CD4-positive, alpha-beta T cell treated with Interleukin-15 for 1 hour (primary cell): ENCODE measurements around the gene SPSB2.

Source experiments
- DNase-seq: peaks from one replicate; pipeline ENCODE4 v3.0.0-alpha.2; 2020

The SPSB2 gene

DNA sequence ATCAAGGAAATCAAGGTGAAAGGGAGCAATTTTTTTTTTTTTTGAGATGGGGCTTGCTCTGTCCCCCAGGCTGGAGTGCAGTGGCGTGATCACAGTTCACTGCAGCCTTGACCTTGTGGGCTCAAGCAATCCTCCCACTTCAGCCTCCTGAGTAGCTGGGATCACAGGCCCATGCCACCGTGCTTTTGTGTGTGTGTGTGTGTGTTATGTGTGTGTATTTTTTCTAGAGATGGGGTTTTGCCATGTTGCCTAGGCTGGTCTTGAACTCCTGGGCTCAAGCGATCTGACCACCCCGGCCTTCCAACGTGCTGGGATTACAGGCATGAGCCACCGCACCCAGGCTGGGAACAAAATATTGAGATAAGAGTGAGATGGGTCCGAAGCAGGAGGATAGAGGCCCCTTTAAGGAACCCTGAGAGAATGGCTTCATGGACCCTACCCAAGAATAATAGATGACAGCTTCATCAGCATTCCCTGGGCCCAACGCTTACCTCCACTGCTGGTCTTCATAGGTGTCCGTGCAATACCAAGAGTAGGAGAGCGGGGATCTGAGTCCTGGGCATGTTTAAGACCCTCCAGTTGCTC, 23.0 kb downstream of the SPSB2 start:
- no peak for DNase-seq

DNA sequence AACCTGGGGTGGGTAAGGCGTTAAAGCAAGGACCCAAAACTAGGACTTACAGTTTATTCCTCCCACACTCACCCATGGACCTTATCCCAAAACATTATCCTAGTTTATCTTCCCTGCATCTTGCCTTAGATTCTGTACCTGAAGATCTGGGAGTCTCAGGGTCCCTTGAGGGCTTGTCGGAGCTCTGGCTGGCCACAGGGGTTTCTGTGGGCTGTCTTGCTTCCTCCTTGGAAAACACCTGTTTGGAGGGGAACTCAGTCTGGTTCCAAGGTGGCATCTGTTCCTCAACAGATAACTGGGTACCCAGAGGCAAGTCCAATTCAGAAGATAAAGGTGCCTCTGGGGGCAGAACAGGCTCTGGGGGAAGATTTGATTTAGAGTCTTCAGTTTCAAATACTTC, 23.7 kb downstream of the SPSB2 start:
- no peak for DNase-seq

DNA sequence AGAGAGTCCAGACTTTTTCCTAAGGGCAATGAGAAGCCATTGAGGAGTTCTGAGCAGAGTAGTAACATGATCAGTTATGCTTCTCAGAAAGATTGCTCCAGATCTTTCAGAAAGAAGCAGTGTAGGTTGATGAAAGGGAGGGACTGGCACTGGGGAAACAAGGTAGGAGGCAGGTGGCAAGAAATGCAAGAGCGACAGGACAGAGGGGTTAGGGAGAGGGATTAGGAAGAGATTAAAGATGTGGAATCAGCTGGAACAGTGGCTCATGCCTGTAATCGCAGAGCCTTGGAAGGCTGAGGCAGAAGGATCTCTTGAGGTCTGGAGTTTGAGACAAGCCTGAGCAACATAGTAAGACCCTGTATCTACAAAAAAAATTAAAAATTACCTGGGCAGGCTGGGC, 25.4 kb downstream of the SPSB2 start:
- DNase-seq: no peak

DNA sequence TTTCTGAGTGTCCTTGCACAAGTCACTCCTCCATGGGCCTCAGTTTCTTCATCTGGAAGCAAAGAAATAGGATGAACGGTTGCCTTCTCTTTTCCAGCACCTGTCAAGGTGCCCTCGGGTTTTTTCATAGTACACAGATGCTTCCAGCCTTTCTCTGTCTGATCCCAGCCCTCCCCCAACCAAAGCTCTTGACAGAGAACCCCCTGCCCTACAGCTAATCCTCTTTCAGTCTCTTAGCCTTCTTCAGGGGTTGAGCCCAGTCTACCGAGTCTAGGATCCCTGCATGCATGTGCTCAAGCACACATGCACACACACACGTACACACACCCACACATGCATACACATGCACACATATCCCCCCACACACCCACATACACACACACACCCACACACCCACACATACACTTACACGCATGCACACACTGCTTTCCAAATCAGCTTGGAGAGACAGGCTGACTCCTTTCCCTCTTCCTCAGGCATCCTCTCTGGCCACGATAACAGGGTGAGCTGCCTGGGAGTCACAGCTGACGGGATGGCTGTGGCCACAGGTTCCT, 26.7 kb downstream of the SPSB2 start:
- no peak for DNase-seq

DNA sequence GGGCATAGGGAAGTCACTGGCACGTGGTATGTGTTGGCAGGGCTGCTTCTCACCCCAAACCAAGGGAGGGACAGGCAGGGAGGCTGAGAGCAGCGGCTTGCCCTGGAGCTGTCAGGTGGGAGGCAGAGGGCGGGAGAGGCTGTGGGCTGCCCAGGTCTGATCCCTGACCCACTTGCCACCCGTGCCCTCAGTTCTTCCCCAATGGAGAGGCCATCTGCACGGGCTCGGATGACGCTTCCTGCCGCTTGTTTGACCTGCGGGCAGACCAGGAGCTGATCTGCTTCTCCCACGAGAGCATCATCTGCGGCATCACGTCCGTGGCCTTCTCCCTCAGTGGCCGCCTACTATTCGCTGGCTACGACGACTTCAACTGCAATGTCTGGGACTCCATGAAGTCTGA, 27.7 kb downstream of the SPSB2 start:
- DNase-seq: no peak

DNA sequence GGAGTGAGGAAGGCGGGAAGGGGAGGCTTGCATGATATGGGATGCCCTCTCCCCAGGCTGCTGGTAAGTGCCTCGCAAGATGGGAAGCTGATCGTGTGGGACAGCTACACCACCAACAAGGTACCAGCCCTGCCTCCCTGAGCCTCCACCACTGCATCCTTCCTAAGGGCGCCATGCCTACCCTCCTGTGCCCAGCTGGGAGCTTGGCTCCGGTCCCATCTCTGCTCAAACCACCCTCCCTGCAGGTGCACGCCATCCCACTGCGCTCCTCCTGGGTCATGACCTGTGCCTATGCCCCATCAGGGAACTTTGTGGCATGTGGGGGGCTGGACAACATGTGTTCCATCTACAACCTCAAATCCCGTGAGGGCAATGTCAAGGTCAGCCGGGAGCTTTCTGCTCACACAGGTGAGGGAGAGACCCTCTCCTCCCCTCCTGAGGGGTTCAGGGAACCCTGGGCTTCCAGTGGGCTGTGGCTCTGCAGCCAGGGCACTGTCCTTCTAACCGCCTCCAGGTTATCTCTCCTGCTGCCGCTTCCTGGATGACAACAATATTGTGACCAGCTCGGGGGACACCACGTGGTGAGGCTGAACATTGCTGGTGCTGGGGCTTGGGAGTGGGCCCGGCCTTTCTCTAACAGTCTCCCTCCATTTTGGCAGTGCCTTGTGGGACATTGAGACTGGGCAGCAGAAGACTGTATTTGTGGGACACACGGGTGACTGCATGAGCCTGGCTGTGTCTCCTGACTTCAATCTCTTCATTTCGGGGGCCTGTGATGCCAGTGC, 29.8 kb downstream of the SPSB2 start:
- no peak for DNase-seq

DNA sequence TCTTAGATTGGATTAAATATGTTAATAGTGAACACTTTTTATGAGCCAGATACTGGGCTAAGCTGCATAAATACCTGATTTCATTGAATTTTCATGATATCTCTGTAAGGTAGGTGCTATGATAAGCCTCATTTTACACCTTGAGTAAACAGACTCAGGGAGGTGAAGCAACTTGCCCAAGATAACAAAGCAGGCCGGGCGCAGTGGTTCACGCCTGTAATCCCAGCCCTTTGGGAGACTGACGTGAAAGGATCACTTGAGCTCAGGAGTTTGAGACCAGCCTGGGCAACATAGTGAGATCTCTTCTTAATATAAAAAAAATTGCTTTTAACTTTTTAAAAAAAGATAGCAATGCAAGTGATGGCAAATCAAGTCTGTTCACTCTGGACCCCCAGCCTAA, 31.0 kb downstream of the SPSB2 start:
- no peak for DNase-seq

DNA sequence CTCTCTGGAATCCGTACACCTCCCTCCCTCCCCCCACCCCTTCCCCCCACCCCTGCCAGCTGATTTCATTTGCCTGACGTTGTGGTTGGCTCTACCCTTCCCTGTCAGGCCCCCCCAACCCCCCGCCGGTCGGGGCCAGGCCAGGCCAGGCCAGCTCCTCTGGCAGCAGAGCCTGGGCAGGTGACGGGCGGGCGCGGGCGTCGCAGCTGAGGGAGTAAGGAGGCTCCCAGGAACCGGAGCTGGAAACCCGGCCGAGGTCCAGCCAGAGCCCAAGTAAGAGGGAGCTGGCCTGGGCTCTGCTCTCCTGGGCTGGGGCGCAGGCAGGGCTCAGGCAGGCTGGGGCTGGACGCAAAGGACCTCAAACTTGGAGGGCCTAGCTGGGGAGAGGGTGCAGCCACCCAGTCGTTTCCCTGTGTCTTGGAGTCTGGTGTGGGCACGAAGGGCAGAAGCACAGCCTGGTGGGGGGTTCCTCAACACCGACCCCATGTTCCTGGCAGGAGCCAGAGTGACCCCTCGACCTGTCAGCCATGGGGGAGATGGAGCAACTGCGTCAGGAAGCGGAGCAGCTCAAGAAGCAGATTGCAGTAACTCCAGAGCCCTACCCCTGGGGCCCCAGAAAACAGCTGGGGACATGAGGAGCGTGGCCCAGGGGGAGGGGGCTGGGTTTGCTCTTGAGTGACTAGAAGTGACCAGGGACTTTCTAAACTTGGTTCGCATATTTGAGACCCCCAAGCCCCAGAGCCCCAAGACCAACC, 32.2 kb downstream of the SPSB2 start, which contains the start of gene GNB3:
Gene GNB3, plus strand, starts transcription at position 165 of the 755 bp plus-strand sequence. Its CDS starts 363 bp downstream, at position 528.
- no peak for DNase-seq

DNA sequence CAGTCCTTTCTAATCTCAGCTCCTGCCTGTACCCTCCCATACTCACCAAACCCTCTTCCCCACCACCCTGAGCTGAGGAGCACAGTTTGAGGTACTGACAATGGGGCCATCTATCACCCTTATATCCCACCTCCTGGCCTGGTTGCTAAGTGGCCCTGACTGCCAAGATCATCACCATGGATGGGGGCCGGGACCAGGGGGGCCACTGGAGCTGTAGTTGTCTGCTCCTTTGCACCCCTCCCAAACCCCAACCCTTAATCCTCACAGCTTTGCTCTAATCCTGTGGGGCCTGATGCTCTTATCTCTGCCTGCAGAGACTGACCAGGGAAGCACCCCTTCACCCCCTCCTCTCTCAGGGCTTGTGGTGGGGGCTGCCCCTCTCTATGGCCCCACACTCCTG, 32.8 kb downstream of the SPSB2 start:
- no peak for DNase-seq

DNA sequence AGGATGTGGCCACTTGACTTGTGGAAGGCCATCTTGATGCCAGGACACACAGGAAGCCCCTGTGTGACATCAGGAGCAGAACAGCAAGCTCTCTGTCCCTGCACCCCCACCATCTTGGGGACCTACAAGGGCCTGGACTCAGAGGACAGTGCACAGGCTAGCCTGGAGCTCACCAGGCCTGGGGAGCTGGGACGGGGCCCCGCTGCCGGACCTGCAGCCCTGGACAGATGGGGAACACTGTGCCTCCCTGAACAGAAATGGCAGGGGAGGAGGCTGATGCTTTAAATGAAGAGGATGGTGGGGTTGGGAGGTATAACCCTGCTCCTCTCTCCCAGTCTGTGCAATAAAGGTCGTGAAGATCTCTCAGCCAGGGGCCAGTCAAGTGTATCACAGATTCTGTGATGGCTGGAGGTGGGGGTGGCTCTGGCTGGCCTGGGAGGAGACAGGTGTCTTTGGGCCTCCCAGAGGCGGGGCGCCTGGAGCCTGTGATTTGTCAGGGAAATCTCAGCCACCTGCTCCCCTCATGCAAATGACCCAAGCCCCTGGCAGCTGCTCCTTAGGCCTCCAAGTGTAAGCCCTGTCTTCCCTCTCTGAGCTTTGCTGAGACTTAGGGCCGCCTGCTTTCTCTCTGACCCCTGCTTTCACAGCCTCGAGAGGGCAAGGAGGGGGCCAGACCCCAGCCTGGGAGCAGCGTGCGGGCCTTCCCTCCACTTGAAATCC, 33.5 kb downstream of the SPSB2 start:
- DNase-seq: no peak

DNA sequence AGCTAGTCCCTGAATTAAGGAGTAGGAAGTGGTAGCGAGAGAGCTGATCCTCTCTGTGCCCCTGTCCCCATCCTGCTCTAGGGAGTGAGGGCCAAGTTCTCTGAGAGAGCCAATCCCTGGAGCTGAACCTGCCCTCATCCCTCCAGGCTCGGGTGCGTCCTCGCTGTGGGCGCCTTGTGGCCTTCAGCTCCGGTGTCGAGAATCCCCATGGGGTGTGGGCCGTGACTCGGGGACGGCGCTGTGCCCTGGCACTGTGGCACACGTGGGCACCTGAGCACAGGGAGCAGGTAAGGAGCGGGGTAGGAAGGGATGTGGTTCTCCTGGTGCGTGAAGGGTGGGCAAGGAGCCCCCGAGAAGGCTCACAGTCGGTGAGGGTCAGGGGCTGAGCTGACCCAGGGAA, 34.2 kb downstream of the SPSB2 start:
- DNase-seq: no peak

DNA sequence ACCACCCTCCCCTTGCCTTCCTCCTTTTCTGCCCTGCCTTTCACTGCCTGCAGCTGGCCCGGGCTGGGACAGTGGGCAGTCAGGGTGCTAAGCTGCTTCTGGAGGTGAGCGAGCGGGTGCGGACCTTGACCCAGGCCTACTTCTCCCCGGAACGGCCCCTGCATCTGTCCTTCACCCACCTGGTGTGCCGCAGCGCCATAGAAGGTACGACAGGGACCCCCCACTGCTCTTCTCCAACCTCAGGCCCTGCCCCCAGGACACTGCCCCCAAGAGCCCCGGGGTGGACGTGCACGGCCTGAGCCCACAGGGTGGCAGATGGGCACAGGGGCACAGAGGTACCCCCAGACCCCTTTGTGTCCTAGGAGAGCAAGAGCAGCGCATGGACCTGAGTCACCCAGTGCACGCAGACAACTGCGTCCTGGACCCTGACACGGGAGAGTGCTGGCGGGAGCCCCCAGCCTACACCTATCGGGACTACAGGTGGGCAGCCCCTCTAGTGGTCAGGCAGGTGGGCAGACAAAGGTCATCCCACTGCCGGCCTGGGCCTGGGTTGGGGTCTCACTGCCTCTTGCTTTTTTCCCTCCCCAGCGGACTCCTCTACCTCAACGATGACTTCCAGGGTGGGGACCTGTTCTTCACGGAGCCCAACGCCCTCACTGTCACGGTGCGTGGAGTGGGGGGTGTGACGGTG, 35.6 kb downstream of the SPSB2 start:
- DNase-seq: no peak

DNA sequence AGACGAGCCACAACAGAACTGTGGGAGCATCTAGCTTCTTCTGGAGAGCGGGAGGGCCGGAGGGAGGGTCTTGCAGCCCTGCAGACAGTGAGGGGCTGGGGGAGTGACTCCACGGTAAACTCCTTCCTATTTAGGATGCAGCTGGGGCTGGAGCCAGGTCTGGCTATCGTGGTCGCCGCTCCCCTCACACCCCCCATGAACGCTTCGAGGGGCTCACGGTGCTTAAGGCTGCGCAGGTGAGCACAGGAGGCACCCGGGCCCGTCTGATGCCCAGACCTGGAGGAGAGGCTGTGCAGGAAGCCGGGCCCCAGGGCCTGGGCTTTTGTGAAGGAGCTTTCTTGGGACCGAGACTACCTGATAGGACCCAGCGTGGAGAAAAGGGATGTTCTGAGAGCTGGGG, 36.3 kb downstream of the SPSB2 start:
- DNase-seq: no peak

DNA sequence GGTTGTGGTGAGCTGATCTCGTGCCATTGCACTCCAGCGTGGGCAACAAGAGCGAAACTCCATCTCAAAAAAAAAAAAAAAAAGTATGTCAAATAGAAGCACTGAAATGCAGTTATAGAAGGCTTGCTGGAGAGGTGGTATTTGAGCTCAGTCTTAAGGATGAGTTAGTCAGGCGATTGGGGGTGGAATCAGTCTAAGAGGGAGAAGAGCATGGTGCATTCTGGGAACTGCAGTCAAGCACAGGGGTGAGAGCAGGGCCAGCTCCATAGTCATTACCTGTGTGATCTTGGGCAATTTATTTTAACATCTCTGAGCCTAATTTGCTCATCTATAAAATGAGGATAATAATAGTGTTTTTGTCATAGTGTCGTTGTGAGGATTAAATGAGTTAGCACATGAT, 38.2 kb downstream of the SPSB2 start:
- DNase-seq: no peak

DNA sequence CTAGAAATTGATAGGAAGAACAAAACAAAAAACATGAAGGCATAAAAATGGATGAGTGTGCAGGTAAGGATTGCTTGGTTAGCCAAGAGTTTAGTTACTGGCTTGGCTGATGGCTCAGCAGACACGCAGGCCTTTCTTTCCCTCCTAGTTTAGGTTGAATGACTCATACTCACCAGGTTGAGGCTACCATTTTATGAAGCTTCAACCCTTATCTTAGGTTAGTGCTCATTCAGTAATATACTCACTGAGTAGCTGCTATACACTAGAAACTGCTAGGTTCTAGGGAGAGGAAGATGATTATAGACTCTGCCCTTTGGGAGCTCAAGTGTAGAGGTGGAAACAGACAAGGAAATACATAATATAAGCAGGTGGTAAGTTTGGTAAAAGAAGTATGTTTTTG, 38.8 kb downstream of the SPSB2 start:
- no peak for DNase-seq

DNA sequence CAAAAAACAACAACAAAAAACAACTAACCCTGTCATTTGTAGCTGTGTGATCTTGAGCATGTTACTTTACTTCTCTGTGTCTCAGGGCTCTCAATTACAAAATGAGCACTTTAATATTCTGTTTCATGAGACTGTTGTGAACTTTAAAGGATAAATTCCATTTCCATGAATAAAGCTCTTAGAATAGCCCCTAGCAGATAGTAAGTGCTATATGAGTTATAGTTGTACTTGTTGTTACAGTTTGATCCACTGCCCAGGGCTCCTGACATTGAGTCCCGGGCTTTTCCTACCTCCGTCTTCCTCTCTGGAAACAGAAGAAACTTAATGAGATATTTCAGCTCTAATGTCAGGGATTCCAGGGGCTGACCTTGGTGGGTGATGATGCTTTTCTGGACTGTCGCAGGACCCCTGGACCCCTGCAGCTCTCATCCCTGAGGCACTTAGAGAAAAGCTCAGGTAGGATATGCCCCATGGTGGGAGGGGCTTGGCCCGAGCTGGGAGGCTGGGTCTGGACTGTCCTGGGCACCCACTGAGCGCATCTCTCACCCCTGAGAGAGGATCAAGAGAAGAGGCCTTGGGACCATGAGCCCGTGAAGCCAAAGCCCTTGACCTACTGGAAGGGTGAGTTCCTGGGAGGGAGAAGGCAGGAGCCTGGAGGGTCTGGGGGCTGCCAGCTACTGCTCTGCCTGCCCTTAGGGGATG, 39.8 kb downstream of the SPSB2 start:
- no peak for DNase-seq

DNA sequence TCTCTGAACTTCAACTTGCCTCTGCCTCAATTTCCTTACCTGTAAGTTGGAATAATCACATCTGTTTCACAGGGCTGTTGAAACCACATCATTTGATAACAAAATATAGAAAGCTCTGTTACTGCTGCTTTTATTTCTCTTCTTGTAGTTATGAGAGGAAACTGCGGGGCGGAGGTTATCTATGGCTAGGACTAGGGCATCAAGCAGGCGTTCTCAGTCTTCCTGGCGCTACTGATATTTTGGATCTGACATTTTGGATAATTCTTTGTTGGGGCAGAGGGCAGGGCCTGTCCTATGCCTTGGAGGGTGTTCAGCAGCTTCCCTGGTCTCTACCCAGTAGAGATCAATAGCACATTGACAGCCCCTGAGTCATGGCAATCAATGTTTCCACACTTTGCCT, 41.0 kb downstream of the SPSB2 start:
- no peak for DNase-seq

DNA sequence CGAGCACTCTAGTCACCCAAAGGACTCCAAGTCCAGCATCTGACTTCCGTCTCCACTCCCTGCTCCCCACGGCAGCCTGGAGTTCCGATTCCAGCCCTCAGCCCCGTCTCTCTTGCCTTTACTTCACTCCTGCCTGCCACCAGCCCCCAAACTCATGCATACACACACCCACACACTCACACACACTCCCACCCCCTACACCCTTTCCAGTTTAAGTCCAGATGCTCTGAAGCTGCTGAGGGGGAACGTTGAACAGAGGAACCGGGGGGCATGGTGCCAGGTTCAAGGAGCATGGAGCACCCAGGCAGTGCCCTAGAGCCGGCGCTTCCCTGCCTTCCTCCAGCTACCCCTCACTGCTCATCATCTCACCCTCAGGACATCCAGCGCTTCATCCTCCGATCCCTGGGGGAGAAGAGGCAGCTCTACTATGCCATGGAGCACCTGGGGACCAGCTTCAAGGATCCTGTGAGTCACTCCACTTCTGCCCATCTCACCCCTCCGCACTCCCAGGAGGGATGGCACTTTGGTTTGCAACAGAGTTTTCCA, 41.6 kb downstream of the SPSB2 start:
- no peak for DNase-seq

DNA sequence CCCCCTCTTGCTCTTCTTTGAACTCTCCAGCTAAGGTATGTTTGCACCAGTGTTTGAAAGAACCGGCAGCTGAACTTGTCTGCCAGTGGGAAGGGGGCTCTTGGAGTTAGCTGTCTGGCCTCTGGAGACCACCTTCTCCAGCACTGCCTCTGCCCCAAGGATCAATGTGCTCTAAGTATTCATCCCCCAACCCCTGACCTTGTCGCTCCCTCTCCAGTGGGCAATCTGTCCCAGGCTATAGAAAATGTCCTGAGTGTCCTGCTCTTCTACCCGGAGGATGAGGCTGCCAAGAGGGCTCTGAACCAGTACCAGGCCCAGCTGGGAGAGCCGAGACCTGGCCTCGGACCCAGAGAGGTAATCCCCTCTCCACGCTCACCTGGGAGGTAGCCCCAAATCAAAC, 42.1 kb downstream of the SPSB2 start:
- DNase-seq: no peak

DNA sequence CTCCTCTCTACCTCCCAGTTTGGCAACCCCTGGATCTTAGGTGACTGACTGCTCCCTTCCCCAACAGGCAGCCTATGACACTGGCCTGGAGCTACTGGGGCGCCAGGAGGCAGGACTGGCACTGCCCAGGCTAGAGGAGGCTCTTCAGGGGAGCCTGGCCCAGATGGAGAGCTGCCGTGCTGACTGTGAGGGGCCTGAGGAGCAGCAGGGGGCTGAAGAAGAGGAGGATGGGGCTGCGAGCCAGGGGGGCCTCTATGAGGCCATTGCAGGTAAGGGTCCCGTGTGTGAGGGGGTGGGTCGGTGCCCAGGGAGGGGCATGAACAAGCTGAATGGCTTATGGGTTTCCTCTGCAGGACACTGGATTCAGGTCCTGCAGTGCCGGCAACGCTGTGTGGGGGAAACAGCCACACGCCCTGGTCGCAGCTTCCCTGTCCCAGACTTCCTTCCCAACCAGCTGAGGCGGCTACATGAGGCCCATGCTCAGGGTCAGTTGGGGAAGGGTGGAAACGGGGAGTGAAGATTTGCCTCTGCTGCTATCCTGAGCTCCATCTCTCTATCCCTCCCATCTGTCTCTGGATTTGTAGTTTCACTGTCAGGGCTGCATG, 42.7 kb downstream of the SPSB2 start:
- no peak for DNase-seq
